SK-N-SH treated with all-trans-retinoic acid at 6 μM for 48 hours (cell line): ENCODE data around the gene LCE1E.

Experiments used
- ATAC-seq: fragments of 200-7000 bp; cut with Tn5 transposase; 3 replicates; pipeline ENCODE4 v1.9.1; 2020; ENCODE audit warnings: mild to moderate bottlenecking, moderate library complexity
- ARNTL ChIP-seq: fragments of 450-650 bp; formaldehyde crosslinking; IDR thresholded peaks from 2 replicates; pipeline ENCODE4 v1.5.0; 2020; ENCODE audit warnings: low read depth, mild to moderate bottlenecking, moderate library complexity, borderline replicate concordance
- BACH2 ChIP-seq: fragments of 250-450 bp; sonication (Bioruptor Pico); IDR thresholded peaks from 2 replicates; pipeline ENCODE4 v1.9.0; 2021; ENCODE audit warnings: mild to moderate bottlenecking, borderline replicate concordance
- CREB5 ChIP-seq: fragments of 250-450 bp; sonication (Bioruptor Pico); IDR thresholded peaks from 2 replicates; pipeline ENCODE4 v1.5.1; 2020; ENCODE audit warnings: low read depth, mild to moderate bottlenecking, moderate library complexity
- CSDC2 ChIP-seq: fragments of 250-450 bp; sonication (Bioruptor Pico); IDR thresholded peaks from 2 replicates; pipeline ENCODE4 v1.5.0; 2020; ENCODE audit warnings: mild to moderate bottlenecking, moderate library complexity
- GLIS3 ChIP-seq: fragments of 250-450 bp; sonication (Bioruptor Pico); IDR thresholded peaks from 2 replicates; pipeline ENCODE4 v1.5.0; 2020; ENCODE audit warnings: mild to moderate bottlenecking, moderate library complexity
- ISL1 ChIP-seq: fragments of 250-450 bp; sonication (Bioruptor Pico); IDR thresholded peaks from 2 replicates; pipeline ENCODE4 v2.1.2; 2022; ENCODE audit warnings: mild to moderate bottlenecking, moderate library complexity
- PATZ1 ChIP-seq: fragments of 250-450 bp; sonication (Bioruptor Pico); IDR thresholded peaks from 2 replicates; pipeline ENCODE4 v1.8.0; 2020; ENCODE audit warnings: mild to moderate bottlenecking, moderate library complexity, borderline replicate concordance
- POU6F1 ChIP-seq: fragments of 250-450 bp; sonication (Bioruptor Pico); IDR thresholded peaks from 2 replicates; pipeline ENCODE4 v1.8.0; 2021; ENCODE audit warnings: low read depth, mild to moderate bottlenecking, moderate library complexity, borderline replicate concordance
- PPARA ChIP-seq: fragments of 250-450 bp; sonication (Bioruptor Pico); IDR thresholded peaks from 2 replicates; pipeline ENCODE4 v1.5.0; 2020; ENCODE audit warnings: mild to moderate bottlenecking, borderline replicate concordance
- RARB ChIP-seq: fragments of 250-450 bp; sonication (Bioruptor Pico); IDR thresholded peaks from 2 replicates; pipeline ENCODE4 v1.8.0; 2021; ENCODE audit warnings: mild to moderate bottlenecking, moderate library complexity
- SNAI2 ChIP-seq: fragments of 250-450 bp; sonication (Bioruptor Pico); IDR thresholded peaks from 2 replicates; pipeline ENCODE4 v1.5.0; 2020; ENCODE audit warnings: mild to moderate bottlenecking, moderate library complexity
- TCF4 ChIP-seq: fragments of 250-450 bp; sonication (Bioruptor Pico); IDR thresholded peaks from 2 replicates; pipeline ENCODE4 v1.8.0; 2021; ENCODE audit warnings: mild to moderate bottlenecking, moderate library complexity, borderline replicate concordance
- TOX ChIP-seq: fragments of 250-450 bp; sonication (Bioruptor Pico); IDR thresholded peaks from 2 replicates; pipeline ENCODE4 v1.8.0; 2021; ENCODE audit warnings: mild to moderate bottlenecking, moderate library complexity, borderline replicate concordance
- ZC3H10 ChIP-seq: fragments of 250-450 bp; sonication (Bioruptor Pico); IDR thresholded peaks from 2 replicates; pipeline ENCODE4 v1.5.1; 2021; ENCODE audit warnings: mild to moderate bottlenecking, moderate library complexity
- ZFP3 ChIP-seq: fragments of 250-450 bp; sonication (Bioruptor Pico); IDR thresholded peaks from 2 replicates; pipeline ENCODE4 v1.5.0; 2020; ENCODE audit warnings: mild to moderate bottlenecking, moderate library complexity
- ZFP30 ChIP-seq: fragments of 450-650 bp; formaldehyde crosslinking; IDR thresholded peaks from 2 replicates; pipeline ENCODE4 v1.5.0; 2022; ENCODE audit warnings: mild to moderate bottlenecking, moderate library complexity
- ZNF565 ChIP-seq: fragments of 450-650 bp; formaldehyde crosslinking; conservative IDR thresholded peaks from 2 replicates; pipeline ENCODE4 v1.5.0; 2020; ENCODE audit warnings: low read depth, mild to moderate bottlenecking, moderate library complexity
- ZNF70 ChIP-seq: fragments of 450-650 bp; formaldehyde crosslinking; IDR thresholded peaks from 2 replicates; pipeline ENCODE4 v1.5.0; 2020; ENCODE audit warnings: mild to moderate bottlenecking, moderate library complexity
- TF ChIP-seq, protein P1 (sequence below): fragments of 250-450 bp; sonication (Bioruptor Pico); IDR thresholded peaks from 2 replicates; pipeline ENCODE4 v1.5.0; 2020; ENCODE audit warnings: mild to moderate bottlenecking, moderate library complexity
- TF ChIP-seq, protein P2 (sequence below): fragments of 250-450 bp; sonication (Bioruptor Pico); IDR thresholded peaks from 2 replicates; pipeline ENCODE4 v1.5.1; 2021; ENCODE audit warnings: mild to moderate bottlenecking, moderate library complexity

LCE1E gene

DNA sequence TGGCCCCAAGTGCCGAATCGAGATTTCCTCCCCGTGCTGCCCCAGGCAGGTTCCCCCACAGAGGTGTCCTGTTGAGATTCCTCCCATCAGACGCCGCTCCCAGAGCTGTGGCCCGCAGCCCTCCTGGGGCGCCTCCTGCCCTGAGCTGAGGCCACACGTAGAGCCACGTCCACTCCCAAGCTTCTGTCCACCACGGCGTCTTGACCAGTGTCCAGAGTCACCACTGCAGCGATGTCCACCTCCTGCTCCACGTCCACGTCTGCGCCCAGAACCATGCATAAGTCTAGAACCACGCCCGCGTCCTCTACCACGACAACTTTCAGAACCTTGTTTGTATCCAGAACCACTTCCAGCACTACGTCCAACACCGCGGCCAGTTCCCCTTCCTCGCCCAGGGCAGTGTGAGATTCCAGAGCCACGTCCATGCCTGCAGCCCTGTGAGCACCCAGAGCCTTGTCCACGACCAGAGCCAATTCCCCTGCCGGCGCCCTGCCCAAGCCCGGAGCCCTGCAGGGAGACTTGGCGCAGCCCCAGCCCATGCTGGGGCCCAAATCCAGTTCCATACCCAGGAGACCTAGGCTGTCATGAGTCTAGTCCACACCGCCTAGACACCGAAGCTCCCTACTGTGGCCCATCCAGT lies 25.4 kb upstream of the LCE1E start:
- TF ChIP-seq TCF4 (CRISPR knock-in tag) (no peak), ARNTL (CRISPR knock-in tag) (no peak), PATZ1 (CRISPR knock-in tag) (no peak), TOX (no peak), SNAI2 (no peak), GLIS3 (no peak)
- ATAC-seq = peak; percentile 17; the same call in 2 of the 3 replicates

GRCh38 chr1:152761609-152762213 lies 24.3 kb upstream of the LCE1E start:
- TF ChIP-seq SNAI2 (no peak), CREB5 (no peak), ARNTL (CRISPR knock-in tag) (no peak), ZNF70 (CRISPR knock-in tag) (no peak), ZNF565 (CRISPR knock-in tag) (no peak), TCF4 (CRISPR knock-in tag) (no peak), RARB (CRISPR knock-in tag) (no peak), BACH2 (CRISPR knock-in tag) (no peak), CSDC2 (no peak), POU6F1 (CRISPR knock-in tag) (no peak), ZFP3 (CRISPR knock-in tag) (no peak), ZFP30 (CRISPR knock-in tag) (no peak), GLIS3 (no peak), PATZ1 (CRISPR knock-in tag) (no peak), TOX (no peak), ZC3H10 (CRISPR knock-in tag) (no peak), ISL1 (CRISPR knock-in tag) (no peak), PPARA (no peak)
- TF ChIP-seq, protein P1, sequence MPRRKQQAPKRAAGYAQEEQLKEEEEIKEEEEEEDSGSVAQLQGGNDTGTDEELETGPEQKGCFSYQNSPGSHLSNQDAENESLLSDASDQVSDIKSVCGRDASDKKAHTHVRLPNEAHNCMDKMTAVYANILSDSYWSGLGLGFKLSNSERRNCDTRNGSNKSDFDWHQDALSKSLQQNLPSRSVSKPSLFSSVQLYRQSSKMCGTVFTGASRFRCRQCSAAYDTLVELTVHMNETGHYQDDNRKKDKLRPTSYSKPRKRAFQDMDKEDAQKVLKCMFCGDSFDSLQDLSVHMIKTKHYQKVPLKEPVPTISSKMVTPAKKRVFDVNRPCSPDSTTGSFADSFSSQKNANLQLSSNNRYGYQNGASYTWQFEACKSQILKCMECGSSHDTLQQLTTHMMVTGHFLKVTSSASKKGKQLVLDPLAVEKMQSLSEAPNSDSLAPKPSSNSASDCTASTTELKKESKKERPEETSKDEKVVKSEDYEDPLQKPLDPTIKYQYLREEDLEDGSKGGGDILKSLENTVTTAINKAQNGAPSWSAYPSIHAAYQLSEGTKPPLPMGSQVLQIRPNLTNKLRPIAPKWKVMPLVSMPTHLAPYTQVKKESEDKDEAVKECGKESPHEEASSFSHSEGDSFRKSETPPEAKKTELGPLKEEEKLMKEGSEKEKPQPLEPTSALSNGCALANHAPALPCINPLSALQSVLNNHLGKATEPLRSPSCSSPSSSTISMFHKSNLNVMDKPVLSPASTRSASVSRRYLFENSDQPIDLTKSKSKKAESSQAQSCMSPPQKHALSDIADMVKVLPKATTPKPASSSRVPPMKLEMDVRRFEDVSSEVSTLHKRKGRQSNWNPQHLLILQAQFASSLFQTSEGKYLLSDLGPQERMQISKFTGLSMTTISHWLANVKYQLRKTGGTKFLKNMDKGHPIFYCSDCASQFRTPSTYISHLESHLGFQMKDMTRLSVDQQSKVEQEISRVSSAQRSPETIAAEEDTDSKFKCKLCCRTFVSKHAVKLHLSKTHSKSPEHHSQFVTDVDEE (CRISPR knock-in tag) = no peak
- TF ChIP-seq, protein P2, sequence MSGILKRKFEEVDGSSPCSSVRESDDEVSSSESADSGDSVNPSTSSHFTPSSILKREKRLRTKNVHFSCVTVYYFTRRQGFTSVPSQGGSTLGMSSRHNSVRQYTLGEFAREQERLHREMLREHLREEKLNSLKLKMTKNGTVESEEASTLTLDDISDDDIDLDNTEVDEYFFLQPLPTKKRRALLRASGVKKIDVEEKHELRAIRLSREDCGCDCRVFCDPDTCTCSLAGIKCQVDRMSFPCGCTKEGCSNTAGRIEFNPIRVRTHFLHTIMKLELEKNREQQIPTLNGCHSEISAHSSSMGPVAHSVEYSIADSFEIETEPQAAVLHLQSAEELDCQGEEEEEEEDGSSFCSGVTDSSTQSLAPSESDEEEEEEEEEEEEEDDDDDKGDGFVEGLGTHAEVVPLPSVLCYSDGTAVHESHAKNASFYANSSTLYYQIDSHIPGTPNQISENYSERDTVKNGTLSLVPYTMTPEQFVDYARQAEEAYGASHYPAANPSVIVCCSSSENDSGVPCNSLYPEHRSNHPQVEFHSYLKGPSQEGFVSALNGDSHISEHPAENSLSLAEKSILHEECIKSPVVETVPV (CRISPR knock-in tag) = no peak
- ATAC-seq = no peak
